ENCODE results near the gene CRELD2.

CRELD2 gene

GRCh38 chr22:49961601-49962011 is 43.2 kb downstream of the CRELD2 start:
- Histone ChIP-seq H3K9ac (ENCODE audit: insufficient read length) (peak overlapping the region; percentile 80), H3K36me3 (ENCODE audit: insufficient read depth, low read length) (peaks cover 29% of the 10 kb centered on the region), H3K27ac (peak overlapping the region; percentile 70; the same call in 1 of the 2 replicates), H3K9me3 (ENCODE audit: low read depth, low read length) (no peaks in the 10 kb centered on the region), H3K4me3 (peak overlapping the region; percentile 92)
- no peak for DNase-seq (ENCODE audit: low read depth, low spot score)
- TF ChIP-seq POLR2AphosphoS5 (IDR thresholded peaks at IDR 0.05; ENCODE audit: borderline replicate concordance, low read depth, low read length), result no peak

GRCh38 chr22:49962012-49962750 is 43.7 kb downstream of the CRELD2 start:
- peak overlapping the region; percentile 80 for H3K27ac ChIP-seq

GRCh38 chr22:49962751-49963646 is 44.6 kb downstream of the CRELD2 start:
- Histone ChIP-seq H3K9ac (ENCODE audit: insufficient read length) (peak overlapping the region; percentile 71), H3K9me3 (ENCODE audit: low read depth, low read length) (no peaks in the 10 kb centered on the region), H3K27ac (peak overlapping the region; percentile 80), H3K36me3 (ENCODE audit: insufficient read depth, low read length) (peaks cover 29% of the 10 kb centered on the region), H3K4me3 (peak overlapping the region; percentile 92)
- no peak for DNase-seq (ENCODE audit: low read depth, low spot score)
- TF ChIP-seq POLR2AphosphoS5 (IDR thresholded peaks at IDR 0.05; ENCODE audit: borderline replicate concordance, low read depth, low read length) (no peak), FOXP2 (optimal IDR thresholded peaks at IDR 0.05; ENCODE audit: control extremely low read depth, extremely low read length, insufficient read depth) (no peak), EZH2 (IDR thresholded peaks at IDR 0.05) (no peak)

More at GRCh38 chr22:49962012-49962750, 43.7 kb downstream of the CRELD2 start:
- Histone ChIP-seq H3K4me3 (peak overlapping the region; percentile 92), H3K36me3 (ENCODE audit: insufficient read depth, low read length) (peaks cover 29% of the 10 kb centered on the region), H3K9me3 (ENCODE audit: low read depth, low read length) (no peaks in the 10 kb centered on the region), H3K9ac (ENCODE audit: insufficient read length) (peak overlapping the region; percentile 80)
- TF ChIP-seq EZH2 (IDR thresholded peaks at IDR 0.05), result no peak
- no peak for DNase-seq (ENCODE audit: low read depth, low spot score)

- Histone ChIP-seq H3K9me3 (ENCODE audit: low read depth, low read length) (no peaks in the 10 kb centered on the region), H3K4me3 (no peak overlapping the region; the same call in 1 of the 2 replicates), H3K36me3 (ENCODE audit: insufficient read depth, low read length) (peaks cover 29% of the 10 kb centered on the region), H3K9ac (ENCODE audit: insufficient read length) (no peak overlapping the region), H3K27ac (peak overlapping the region; percentile 42; the same call in 1 of the 2 replicates)
- TF ChIP-seq POLR2AphosphoS5 (IDR thresholded peaks at IDR 0.05; ENCODE audit: borderline replicate concordance, low read depth, low read length), result no peak
- TF ChIP-seq FOXP2 (optimal IDR thresholded peaks at IDR 0.05; ENCODE audit: control extremely low read depth, extremely low read length, insufficient read depth), result no peak
- TF ChIP-seq EZH2 (IDR thresholded peaks at IDR 0.05), result no peak
- no peak for DNase-seq (ENCODE audit: low read depth, low spot score)
Observed at GRCh38 chr22:49963647-49964026, 45.2 kb downstream of the CRELD2 start.

- H3K4me3 ChIP-seq, result no peak overlapping the region
- peaks cover 29% of the 10 kb centered on the region for H3K36me3 ChIP-seq (ENCODE audit: insufficient read depth, low read length)
- DNase-seq (ENCODE audit: low read depth, low spot score), result no peak
- H3K9ac ChIP-seq (ENCODE audit: insufficient read length), result no peak overlapping the region
- H3K27ac ChIP-seq, result no peak overlapping the region
- no peak for TF ChIP-seq POLR2AphosphoS5 (IDR thresholded peaks at IDR 0.05; ENCODE audit: borderline replicate concordance, low read depth, low read length)
- TF ChIP-seq EZH2 (IDR thresholded peaks at IDR 0.05), result no peak
- TF ChIP-seq FOXP2 (optimal IDR thresholded peaks at IDR 0.05; ENCODE audit: control extremely low read depth, extremely low read length, insufficient read depth), result no peak
- no peaks in the 10 kb centered on the region for H3K9me3 ChIP-seq (ENCODE audit: low read depth, low read length)
Observed at GRCh38 chr22:49964136-49965090, 46.0 kb downstream of the CRELD2 start.

GRCh38 chr22:49965091-49966040 is 46.9 kb downstream of the CRELD2 start:
- Histone ChIP-seq H3K4me3 (no peak overlapping the region), H3K9me3 (ENCODE audit: low read depth, low read length) (no peaks in the 10 kb centered on the region), H3K27ac (0 out of 2 replicates have a peak overlapping the region, but pooled peaks have one; percentile 19), H3K9ac (ENCODE audit: insufficient read length) (no peak overlapping the region), H3K36me3 (ENCODE audit: insufficient read depth, low read length) (peaks cover 29% of the 10 kb centered on the region)
- no peak for DNase-seq (ENCODE audit: low read depth, low spot score)
- TF ChIP-seq POLR2AphosphoS5 (IDR thresholded peaks at IDR 0.05; ENCODE audit: borderline replicate concordance, low read depth, low read length) (no peak), FOXP2 (optimal IDR thresholded peaks at IDR 0.05; ENCODE audit: control extremely low read depth, extremely low read length, insufficient read depth) (no peak), EZH2 (IDR thresholded peaks at IDR 0.05) (no peak)

All from SK-N-MC (cell line).